ENCODE measurements around the gene MAPK7.

MAPK7 gene

DNA sequence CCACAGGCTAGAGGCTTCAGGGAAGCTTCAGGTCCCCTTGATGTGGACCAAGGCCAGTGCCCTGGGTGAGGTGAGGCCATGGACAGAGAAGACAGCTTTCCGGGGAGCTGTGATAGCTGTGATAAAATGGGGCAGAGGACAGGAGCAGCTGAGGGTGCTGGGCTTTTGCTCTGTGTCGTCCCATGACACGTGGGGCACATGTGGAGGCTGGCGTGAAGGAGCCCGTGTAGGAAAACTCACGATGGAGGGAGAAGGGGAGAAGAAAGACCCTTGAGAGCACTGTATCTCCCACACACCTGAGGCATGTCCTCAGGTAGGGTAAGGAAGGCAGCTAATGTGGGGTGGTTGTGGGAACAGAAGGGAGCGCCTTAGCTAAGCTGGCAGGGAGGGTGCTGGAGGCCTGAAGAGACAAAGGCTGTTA, 37.1 kb upstream of the MAPK7 start:
- no peaks in the 10 kb centered on the region for H3K4me1 ChIP-seq (ENCODE audit: control insufficient read depth in 1 of 2, insufficient read depth in 1 of 2, low read depth in 1 of 2, low read length in 1 of 2)
- no peaks in the 10 kb centered on the region for H3K9me3 ChIP-seq
- H3K4me3 ChIP-seq (ENCODE audit: low read depth in 1 of 2, low read length in 1 of 2): no peak overlapping the region
- TF ChIP-seq CTCF (IDR thresholded peaks at IDR 0.05): no peak
- H3K27me3 ChIP-seq: peaks cover 36% of the 10 kb centered on the region
- no peaks in the 10 kb centered on the region for H3K36me3 ChIP-seq
- no peak overlapping the region for H3K27ac ChIP-seq

- no peak for TF ChIP-seq CTCF (IDR thresholded peaks at IDR 0.05)
Observed at GRCh38 chr17:19341641-19342610, 36.4 kb upstream of the MAPK7 start.

DNA sequence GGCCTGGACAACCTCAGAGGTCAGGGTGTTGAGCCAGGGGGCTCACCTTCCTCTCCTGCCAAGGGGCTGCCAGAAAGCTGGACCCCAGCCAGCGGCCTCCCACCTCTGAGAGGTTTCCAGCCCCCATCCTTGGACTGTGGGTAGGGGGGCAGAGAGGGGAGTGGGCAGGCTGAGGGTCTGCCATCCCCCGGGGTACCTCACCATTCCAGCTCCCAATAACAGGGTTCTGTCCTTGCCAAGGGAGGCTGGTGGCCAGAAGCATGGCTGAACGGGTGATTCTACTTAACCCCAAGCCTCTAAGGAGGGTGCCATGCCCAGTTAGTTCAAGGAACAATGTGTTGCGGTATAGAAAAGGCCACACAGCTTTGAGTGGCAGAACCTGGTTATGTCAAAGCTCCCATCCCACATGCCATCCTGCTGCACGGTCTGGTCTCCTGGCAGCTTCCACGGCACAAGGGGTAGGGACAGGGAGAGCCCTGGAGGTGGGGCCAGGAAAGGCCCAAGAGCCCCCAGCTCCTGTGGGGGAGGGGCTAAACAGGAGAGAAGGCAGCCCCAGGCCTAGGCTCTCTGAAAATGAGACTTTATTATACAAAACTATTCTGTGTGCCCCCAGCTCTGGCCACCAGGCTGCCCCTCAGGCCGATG, 35.6 kb upstream of the MAPK7 start:
- Histone ChIP-seq H3K9me3 (no peaks in the 10 kb centered on the region), H3K27me3 (peaks cover 21% of the 10 kb centered on the region), H3K36me3 (no peaks in the 10 kb centered on the region), H3K27ac (no peak overlapping the region), H3K4me3 (ENCODE audit: low read depth in 1 of 2, low read length in 1 of 2) (no peak overlapping the region), H3K4me1 (ENCODE audit: control insufficient read depth in 1 of 2, insufficient read depth in 1 of 2, low read depth in 1 of 2, low read length in 1 of 2) (no peaks in the 10 kb centered on the region)
- no peak for TF ChIP-seq CTCF (IDR thresholded peaks at IDR 0.05)

More at GRCh38 chr17:19341641-19342610, 36.4 kb upstream of the MAPK7 start:
- no peak overlapping the region for H3K27ac ChIP-seq
- no peaks in the 10 kb centered on the region for H3K9me3 ChIP-seq
- H3K36me3 ChIP-seq: no peaks in the 10 kb centered on the region
- H3K27me3 ChIP-seq: peaks cover 29% of the 10 kb centered on the region
- no peak overlapping the region for H3K4me3 ChIP-seq (ENCODE audit: low read depth in 1 of 2, low read length in 1 of 2)
- H3K4me1 ChIP-seq (ENCODE audit: control insufficient read depth in 1 of 2, insufficient read depth in 1 of 2, low read depth in 1 of 2, low read length in 1 of 2): no peaks in the 10 kb centered on the region

DNA sequence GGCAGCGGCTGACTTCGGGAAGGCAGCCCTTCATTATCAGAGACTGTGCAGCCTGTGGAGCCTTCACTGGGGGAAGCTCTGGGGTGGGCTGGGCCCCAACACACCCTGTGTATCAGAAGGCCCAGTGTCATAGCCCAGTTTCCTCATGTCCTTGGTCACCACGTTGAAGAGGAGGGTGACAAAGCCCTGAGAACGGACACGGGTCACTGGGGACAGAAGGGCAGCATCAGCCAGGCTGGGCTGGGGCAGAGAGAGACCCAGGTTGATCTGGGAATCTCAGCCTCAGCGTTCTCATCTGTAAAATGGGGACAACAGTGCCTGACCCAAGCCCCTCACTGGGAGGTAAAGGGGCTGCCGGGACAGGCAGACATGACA, 35.1 kb upstream of the MAPK7 start:
- Histone ChIP-seq H3K4me1 (ENCODE audit: control insufficient read depth in 1 of 2, insufficient read depth in 1 of 2, low read depth in 1 of 2, low read length in 1 of 2) (no peaks in the 10 kb centered on the region), H3K4me3 (ENCODE audit: low read depth in 1 of 2, low read length in 1 of 2) (no peak overlapping the region), H3K36me3 (no peaks in the 10 kb centered on the region), H3K9me3 (no peaks in the 10 kb centered on the region), H3K27ac (no peak overlapping the region), H3K27me3 (peaks cover 18% of the 10 kb centered on the region)
- no peak for TF ChIP-seq CTCF (IDR thresholded peaks at IDR 0.05)

- no peaks in the 10 kb centered on the region for H3K9me3 ChIP-seq
- no peaks in the 10 kb centered on the region for H3K4me1 ChIP-seq (ENCODE audit: control insufficient read depth in 1 of 2, insufficient read depth in 1 of 2, low read depth in 1 of 2, low read length in 1 of 2)
- no peak overlapping the region for H3K27ac ChIP-seq
- H3K4me3 ChIP-seq (ENCODE audit: low read depth in 1 of 2, low read length in 1 of 2): no peak overlapping the region
- no peaks in the 10 kb centered on the region for H3K36me3 ChIP-seq
- no peak for TF ChIP-seq CTCF (IDR thresholded peaks at IDR 0.05)
- peaks cover 16% of the 10 kb centered on the region for H3K27me3 ChIP-seq
Observed at GRCh38 chr17:19343671-19344151, 34.6 kb upstream of the MAPK7 start.
